SU-DHL-6 (cell line): ENCODE results near the gene GPR155.
"Not testable (repeated sequence)": the region's sequence is repeated elsewhere in the genome, so short reads cannot be mapped to it uniquely, and the experiment has no call there.

ENCODE experiments used
- CTCF ChIP-seq: fragments of 200-600 bp; sonication (generic); IDR thresholded peaks from one replicate; pipeline ENCODE4 v1.5.1; 2017; ENCODE audit warnings: antibody characterized with exemption, mild to moderate bottlenecking, low read length, moderate library complexity; ENCODE audit not compliant: insufficient read depth, poor library complexity, severe bottlenecking
- EZH2phosphoT487 ChIP-seq: fragments of 200-600 bp; sonication (generic), shearing (Covaris generic); conservative IDR thresholded peaks from 2 replicates; pipeline ENCODE4 v1.6.1; 2018; ENCODE audit warnings: mild to moderate bottlenecking, antibody characterized with exemption, low read length, moderate library complexity, mixed read lengths

GRCh38 chr2:174489520-174489919, 2.7 kb upstream of the GPR155 start:
- TF ChIP-seq CTCF, EZH2phosphoT487: not testable (repeated sequence)
